HepG2 (cell line): ENCODE measurements around the gene FAH. TPM values are rescaled to one million over a fixed set of nuclear protein-coding genes. Genes with fewer than 3 reads are reported as not detected.

Experiments used
- HNRNPLL ChIP-seq: fragments of 200-400 bp; formaldehyde crosslinking; IDR thresholded peaks from 2 replicates; pipeline ENCODE4 v1.6.1; 2017; ENCODE audit warnings: mild to moderate bottlenecking, low read depth, low read length; ENCODE audit not compliant: poor library complexity, severe bottlenecking
- JARID2 ChIP-seq: sonication (generic); formaldehyde crosslinking; IDR thresholded peaks from 2 replicates; pipeline ENCODE4 v1.8.1; 2023; ENCODE audit warnings: missing genetic modification reagents, inconsistent platforms; ENCODE audit not compliant: insufficient replicate concordance
- KLF16 ChIP-seq, 2 experiments: sonication (generic) in 1 of 2; formaldehyde crosslinking in 1 of 2; IDR thresholded peaks; 2 replicates each; pipeline versions ENCODE4 v1.6.1 to v1.8.0; 2016 to 2023; ENCODE audit warnings: missing genetic modification reagents in 2 of 2, missing compliant biosample characterization in 1 of 2
- MED8 ChIP-seq: sonication (generic); formaldehyde crosslinking; IDR thresholded peaks from 2 replicates; pipeline ENCODE4 v1.8.1; 2023; ENCODE audit warnings: mild to moderate bottlenecking, missing genetic modification reagents; ENCODE audit not compliant: insufficient replicate concordance
- NFIC ChIP-seq: IDR thresholded peaks from 2 replicates; pipeline ENCODE4 v1.6.1; 2012; ENCODE audit warnings: mild to moderate bottlenecking, low read length, inconsistent platforms
- NPAS2 ChIP-seq: sonication (generic); formaldehyde crosslinking; IDR thresholded peaks from 2 replicates; pipeline ENCODE4 v1.8.0; 2022; ENCODE audit warnings: mild to moderate bottlenecking, missing genetic modification reagents, borderline replicate concordance
- POGZ ChIP-seq: sonication (generic); formaldehyde crosslinking; IDR thresholded peaks from 2 replicates; pipeline ENCODE4 v1.4.0; 2020; ENCODE audit warnings: mild to moderate bottlenecking, missing genetic modification reagents
- TRIM24 ChIP-seq: sonication (generic); formaldehyde crosslinking; IDR thresholded peaks from 2 replicates; pipeline ENCODE4 v1.8.0; 2022; ENCODE audit warnings: mild to moderate bottlenecking, missing genetic modification reagents
- ZBTB42 ChIP-seq: sonication (generic); formaldehyde crosslinking; IDR thresholded peaks from 2 replicates; pipeline ENCODE4 v1.5.0; 2020; ENCODE audit warnings: mild to moderate bottlenecking, missing genetic modification reagents
- ZFP1 ChIP-seq: IDR thresholded peaks from 2 replicates; pipeline ENCODE4 v1.6.1; 2016
- ZFP82 ChIP-seq: sonication (generic); formaldehyde crosslinking; IDR thresholded peaks from 2 replicates; pipeline ENCODE4 v1.5.1; 2020; ENCODE audit warnings: mild to moderate bottlenecking, missing genetic modification reagents, borderline replicate concordance
- ZNF232 ChIP-seq: sonication (generic); formaldehyde crosslinking; IDR thresholded peaks from 2 replicates; pipeline ENCODE4 v1.4.0; 2020; ENCODE audit warnings: missing genetic modification reagents, borderline replicate concordance
- ZNF547 ChIP-seq: sonication (generic); formaldehyde crosslinking; IDR thresholded peaks from 2 replicates; pipeline ENCODE4 v1.5.1; 2020; ENCODE audit warnings: mild to moderate bottlenecking, missing genetic modification reagents
- ZNF550 ChIP-seq: sonication (generic); formaldehyde crosslinking; IDR thresholded peaks from 2 replicates; pipeline ENCODE4 v1.4.0; 2020; ENCODE audit warnings: mild to moderate bottlenecking, missing genetic modification reagents, borderline replicate concordance
- ZNF709 ChIP-seq: sonication (generic); formaldehyde crosslinking; IDR thresholded peaks from 2 replicates; pipeline ENCODE4 v1.5.0; 2020; ENCODE audit warnings: mild to moderate bottlenecking, missing genetic modification reagents
- ZNF850 ChIP-seq: sonication (generic); formaldehyde crosslinking; conservative IDR thresholded peaks from 2 replicates; pipeline ENCODE4 v1.9.0; 2021; ENCODE audit warnings: mild to moderate bottlenecking, missing genetic modification reagents
- polyA plus RNA-seq, 8 experiments: library from polyadenylated mRNA; depleted of rRNA in 3 of 8; stranded (reverse) in 7 of 8; unstranded in 1 of 8; fragments of >200 nt; fragmentation: Illumina TruSeq in 4 of 8; extraction: Trizol in 4 of 8; gene quantifications; 2 replicates each; pipeline versions ENCODE4 v1.2.1 to v1.2.3, GENCODE V29; 2011 to 2016; ENCODE audit warnings: low read depth in 4 of 8, missing spikeins in 1 of 8, mixed read lengths in 1 of 8; ENCODE audit not compliant: insufficient read depth in 1 of 8
- total RNA-seq, 5 experiments: library from RNA; depleted of rRNA; stranded (reverse); fragments of >200 nt; fragmentation: Illumina TruSeq; extraction: Trizol; gene quantifications; 2 replicates each; pipeline ENCODE4 v1.2.3, GENCODE V29; 2016; ENCODE audit warnings: low read depth in 1 of 5
- TF ChIP-seq, protein P1 (sequence below): sonication (generic); formaldehyde crosslinking; IDR thresholded peaks from 2 replicates; pipeline ENCODE4 v1.4.0; 2020; ENCODE audit warnings: low read depth, mild to moderate bottlenecking, missing genetic modification reagents
- TF ChIP-seq, protein P2 (sequence below): IDR thresholded peaks from 2 replicates; pipeline ENCODE4 v1.6.1; 2016; ENCODE audit warnings: low read depth
- TF ChIP-seq, protein P3 (sequence below): sonication (generic); formaldehyde crosslinking; IDR thresholded peaks from 2 replicates; pipeline ENCODE4 v1.4.0; 2020; ENCODE audit warnings: missing genetic modification reagents
- TF ChIP-seq, protein P4 (sequence below): sonication (generic); formaldehyde crosslinking; IDR thresholded peaks from 2 replicates; pipeline ENCODE4 v1.9.0; 2021; ENCODE audit warnings: missing genetic modification reagents, mild to moderate bottlenecking, borderline replicate concordance
- TF ChIP-seq, protein P5 (sequence below): sonication (generic); formaldehyde crosslinking; IDR thresholded peaks from 2 replicates; pipeline ENCODE4 v1.4.0; 2020; ENCODE audit warnings: missing genetic modification reagents
- TF ChIP-seq, protein P6 (sequence below): sonication (generic); formaldehyde crosslinking; IDR thresholded peaks from 2 replicates; pipeline ENCODE4 v1.8.0; 2022; ENCODE audit warnings: low read depth, missing genetic modification reagents

The FAH gene
- total and polyA plus RNA-seq, 2 of the 13 experiments (the other 11 are each of a cell fraction or from before 2014, with no cell fraction given): 36.6 to 75.0 TPM

DNA sequence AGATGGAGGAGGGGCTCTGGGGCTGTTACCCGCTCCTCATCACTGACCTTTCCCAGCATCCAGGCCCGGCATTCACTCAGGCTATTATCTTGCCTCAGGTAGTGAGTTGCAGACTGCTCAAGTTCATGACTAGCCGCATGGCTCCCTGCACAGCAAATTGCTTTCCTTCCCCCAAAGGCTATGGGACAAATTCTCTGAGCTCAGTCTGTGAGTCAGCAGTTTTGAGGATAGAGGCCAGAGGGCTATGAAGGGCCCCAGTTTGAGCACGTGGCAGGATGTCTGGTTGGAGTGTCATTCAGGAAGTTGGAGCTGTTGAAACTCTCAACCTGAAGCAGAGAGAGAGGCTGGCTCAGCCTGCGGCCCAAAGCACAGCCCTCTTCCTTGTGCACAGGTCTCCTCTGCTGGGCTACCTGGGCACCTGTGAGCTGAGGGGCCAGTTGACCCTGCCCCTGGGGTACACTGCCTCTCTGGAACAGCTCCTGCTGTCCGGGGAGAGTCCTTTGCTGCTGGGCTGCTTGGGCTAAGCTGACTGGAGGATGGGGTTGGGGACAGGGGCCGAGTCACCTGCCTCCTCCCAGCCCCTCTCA lies 7.9 kb downstream of the FAH start (continued):
- TF ChIP-seq, protein P1, sequence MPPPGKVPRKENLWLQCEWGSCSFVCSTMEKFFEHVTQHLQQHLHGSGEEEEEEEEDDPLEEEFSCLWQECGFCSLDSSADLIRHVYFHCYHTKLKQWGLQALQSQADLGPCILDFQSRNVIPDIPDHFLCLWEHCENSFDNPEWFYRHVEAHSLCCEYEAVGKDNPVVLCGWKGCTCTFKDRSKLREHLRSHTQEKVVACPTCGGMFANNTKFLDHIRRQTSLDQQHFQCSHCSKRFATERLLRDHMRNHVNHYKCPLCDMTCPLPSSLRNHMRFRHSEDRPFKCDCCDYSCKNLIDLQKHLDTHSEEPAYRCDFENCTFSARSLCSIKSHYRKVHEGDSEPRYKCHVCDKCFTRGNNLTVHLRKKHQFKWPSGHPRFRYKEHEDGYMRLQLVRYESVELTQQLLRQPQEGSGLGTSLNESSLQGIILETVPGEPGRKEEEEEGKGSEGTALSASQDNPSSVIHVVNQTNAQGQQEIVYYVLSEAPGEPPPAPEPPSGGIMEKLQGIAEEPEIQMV (CRISPR knock-in tag): no peak
- no peak for TF ChIP-seq JARID2 (CRISPR knock-in tag)
- no peak for TF ChIP-seq MED8
- TF ChIP-seq KLF16 (CRISPR knock-in tag; IDR thresholded peaks at IDR 0.05): peak in 1 of 2 experiments; percentile 75; a peak in 2 of 4 replicates
- TF ChIP-seq ZNF232 (CRISPR knock-in tag): no peak
- no peak for TF ChIP-seq ZBTB42
- TF ChIP-seq HNRNPLL: no peak
- TF ChIP-seq, protein P2, sequence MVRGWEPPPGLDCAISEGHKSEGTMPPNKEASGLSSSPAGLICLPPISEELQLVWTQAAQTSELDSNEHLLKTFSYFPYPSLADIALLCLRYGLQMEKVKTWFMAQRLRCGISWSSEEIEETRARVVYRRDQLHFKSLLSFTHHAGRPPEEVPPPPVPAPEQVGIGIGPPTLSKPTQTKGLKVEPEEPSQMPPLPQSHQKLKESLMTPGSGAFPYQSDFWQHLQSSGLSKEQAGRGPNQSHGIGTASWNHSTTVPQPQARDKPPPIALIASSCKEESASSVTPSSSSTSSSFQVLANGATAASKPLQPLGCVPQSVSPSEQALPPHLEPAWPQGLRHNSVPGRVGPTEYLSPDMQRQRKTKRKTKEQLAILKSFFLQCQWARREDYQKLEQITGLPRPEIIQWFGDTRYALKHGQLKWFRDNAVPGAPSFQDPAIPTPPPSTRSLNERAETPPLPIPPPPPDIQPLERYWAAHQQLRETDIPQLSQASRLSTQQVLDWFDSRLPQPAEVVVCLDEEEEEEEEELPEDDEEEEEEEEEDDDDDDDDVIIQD (CRISPR knock-in tag): peak; percentile 69
- no peak for TF ChIP-seq ZNF550 (CRISPR knock-in tag)
- TF ChIP-seq, protein P3, sequence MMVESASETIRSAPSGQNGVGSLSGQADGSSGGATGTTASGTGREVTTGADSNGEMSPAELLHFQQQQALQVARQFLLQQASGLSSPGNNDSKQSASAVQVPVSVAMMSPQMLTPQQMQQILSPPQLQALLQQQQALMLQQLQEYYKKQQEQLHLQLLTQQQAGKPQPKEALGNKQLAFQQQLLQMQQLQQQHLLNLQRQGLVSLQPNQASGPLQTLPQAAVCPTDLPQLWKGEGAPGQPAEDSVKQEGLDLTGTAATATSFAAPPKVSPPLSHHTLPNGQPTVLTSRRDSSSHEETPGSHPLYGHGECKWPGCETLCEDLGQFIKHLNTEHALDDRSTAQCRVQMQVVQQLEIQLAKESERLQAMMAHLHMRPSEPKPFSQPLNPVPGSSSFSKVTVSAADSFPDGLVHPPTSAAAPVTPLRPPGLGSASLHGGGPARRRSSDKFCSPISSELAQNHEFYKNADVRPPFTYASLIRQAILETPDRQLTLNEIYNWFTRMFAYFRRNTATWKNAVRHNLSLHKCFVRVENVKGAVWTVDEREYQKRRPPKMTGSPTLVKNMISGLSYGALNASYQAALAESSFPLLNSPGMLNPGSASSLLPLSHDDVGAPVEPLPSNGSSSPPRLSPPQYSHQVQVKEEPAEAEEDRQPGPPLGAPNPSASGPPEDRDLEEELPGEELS (CRISPR knock-in tag): peak; percentile 54; the same call in 1 of the 2 replicates
- TF ChIP-seq, protein P4, sequence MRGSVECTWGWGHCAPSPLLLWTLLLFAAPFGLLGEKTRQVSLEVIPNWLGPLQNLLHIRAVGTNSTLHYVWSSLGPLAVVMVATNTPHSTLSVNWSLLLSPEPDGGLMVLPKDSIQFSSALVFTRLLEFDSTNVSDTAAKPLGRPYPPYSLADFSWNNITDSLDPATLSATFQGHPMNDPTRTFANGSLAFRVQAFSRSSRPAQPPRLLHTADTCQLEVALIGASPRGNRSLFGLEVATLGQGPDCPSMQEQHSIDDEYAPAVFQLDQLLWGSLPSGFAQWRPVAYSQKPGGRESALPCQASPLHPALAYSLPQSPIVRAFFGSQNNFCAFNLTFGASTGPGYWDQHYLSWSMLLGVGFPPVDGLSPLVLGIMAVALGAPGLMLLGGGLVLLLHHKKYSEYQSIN (CRISPR knock-in tag): no peak
- no peak for TF ChIP-seq ZFP82 (CRISPR knock-in tag)
- TF ChIP-seq POGZ: peak; percentile 56
- TF ChIP-seq ZNF709 (CRISPR knock-in tag): no peak
- no peak for TF ChIP-seq NFIC
- TF ChIP-seq TRIM24: no peak
- no peak for TF ChIP-seq NPAS2
- TF ChIP-seq, protein P5, sequence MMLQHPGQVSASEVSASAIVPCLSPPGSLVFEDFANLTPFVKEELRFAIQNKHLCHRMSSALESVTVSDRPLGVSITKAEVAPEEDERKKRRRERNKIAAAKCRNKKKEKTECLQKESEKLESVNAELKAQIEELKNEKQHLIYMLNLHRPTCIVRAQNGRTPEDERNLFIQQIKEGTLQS (CRISPR knock-in tag): 0 out of 2 replicates have a peak, but pooled peaks have one; percentile 23
- no peak for TF ChIP-seq ZNF850
- TF ChIP-seq, protein P6, sequence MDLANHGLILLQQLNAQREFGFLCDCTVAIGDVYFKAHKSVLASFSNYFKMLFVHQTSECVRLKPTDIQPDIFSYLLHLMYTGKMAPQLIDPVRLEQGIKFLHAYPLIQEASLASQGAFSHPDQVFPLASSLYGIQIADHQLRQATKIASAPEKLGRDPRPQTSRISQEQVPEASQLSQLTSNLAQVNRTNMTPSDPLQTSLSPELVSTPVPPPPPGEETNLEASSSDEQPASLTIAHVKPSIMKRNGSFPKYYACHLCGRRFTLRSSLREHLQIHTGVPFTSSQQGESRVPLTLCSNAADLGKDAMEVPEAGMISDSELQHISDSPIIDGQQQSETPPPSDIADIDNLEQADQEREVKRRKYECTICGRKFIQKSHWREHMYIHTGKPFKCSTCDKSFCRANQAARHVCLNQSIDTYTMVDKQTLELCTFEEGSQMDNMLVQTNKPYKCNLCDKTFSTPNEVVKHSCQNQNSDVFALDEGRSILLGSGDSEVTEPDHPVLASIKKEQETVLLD (CRISPR knock-in tag): no peak
- TF ChIP-seq ZFP1 (CRISPR knock-in tag): peak; percentile 36; the same call in 1 of the 2 replicates
- 0 out of 2 replicates have a peak, but pooled peaks have one; percentile 24 for TF ChIP-seq ZNF547
